NCI-H1694 (cell line): Measurements from ENCODE around the gene NAXD.
A peak's percentile ranks its signal among the peaks of the same experiment; 100 is the strongest.
"Not testable (repeated sequence)": the region's sequence is repeated elsewhere in the genome, so short reads cannot be mapped to it uniquely, and the experiment has no call there.

ENCODE experiments used
- DNase-seq: peaks from one replicate; lab custom pipeline; 2025; lab: John Stamatoyannopoulos, UW

The NAXD gene

DNA sequence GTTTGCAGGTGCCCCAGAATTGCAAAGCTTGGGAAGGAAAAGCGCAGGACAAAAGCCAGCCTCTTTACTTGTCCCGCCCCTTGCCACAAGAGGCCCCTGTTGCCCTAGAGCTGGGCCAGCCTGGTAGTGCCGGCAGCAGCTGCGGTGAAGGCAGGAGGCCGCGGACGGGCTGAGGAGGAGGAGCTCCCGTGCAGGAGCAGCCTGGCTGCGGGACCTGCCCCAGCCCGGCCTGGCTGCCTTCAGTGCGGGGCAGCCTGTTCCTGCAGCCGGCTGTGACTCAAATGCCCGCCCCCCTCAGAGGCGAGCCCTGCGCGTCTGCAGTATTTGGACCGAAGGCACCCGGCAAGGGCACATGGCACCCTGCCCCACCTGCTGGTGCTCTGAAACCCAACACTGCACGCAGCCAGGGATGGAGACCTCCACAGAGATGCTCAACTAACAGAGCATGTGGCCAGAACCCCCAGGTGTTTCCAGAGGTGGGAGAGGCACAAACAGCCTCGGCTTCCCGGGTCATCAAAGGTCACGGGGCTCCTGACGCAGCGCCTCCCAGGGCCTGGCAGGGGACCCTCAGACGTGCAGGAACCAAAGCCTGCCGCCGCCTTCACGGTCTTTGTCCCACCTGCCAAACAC lies 29.7 kb downstream of the NAXD start:
- peak; percentile 72 for DNase-seq

DNA sequence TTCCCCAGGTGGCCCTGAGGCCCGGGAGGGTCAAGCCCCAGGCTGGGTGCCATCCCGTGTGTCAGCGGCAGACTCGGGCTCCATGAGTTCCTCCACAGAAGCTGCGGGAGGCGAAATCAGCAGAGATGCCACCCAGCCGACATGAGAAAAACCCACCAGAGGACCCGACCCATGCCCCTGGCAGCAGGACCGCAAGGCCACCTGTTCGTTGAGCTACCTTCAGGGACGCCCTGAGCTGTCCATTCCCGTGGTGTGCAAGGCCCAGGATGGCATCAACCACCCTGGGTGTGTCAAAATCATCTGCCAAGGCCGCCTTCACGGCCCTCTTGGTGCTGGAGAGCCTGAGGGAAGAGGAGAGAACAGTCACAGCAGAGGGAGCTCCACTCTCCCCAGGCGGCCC lies 30.4 kb downstream of the NAXD start:
- no peak for DNase-seq

DNA sequence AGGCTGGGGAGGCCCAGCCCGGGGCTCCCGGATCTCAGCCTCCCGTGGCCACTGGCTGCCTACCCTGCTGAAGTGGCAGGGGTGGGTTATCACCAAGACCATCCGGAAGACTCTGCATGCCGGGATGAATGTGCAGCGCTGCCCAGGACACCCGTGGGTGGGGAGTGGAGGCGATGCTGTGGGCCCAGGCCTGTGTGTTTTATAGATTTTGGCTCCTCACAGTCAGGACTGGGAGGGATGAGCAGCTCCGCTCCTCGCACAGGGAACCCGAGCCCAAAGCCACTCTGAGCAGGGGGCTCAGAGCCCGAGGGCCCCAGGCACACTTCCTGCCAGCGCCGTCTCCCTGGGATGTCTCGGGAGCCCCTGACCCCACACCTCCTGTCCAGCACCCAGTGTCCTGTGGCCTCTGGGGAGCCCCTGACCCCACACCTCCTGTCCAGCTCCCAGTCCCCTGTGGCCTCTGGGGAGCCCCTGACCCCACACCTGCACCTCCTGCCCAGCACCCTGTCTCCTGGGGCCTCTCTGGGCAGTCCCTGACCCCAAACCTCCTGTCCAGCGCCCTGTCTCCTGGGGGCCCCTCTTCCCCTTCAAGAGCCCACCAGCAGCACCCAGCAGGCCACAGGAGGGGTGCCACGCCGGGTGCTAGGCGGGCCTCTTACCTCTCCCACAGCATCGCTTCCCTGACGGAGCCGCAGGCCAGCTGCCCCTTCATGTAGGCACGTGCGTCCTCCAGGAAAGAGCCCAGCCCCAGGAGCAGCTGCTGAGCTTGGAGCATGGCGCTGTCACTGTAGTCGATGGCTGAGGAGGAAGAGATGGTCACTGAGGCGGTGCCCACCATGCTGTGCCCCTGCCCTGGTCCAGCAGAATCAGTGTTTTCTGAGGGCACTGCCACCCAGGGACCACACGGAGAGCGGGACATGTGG lies 31.4 kb downstream of the NAXD start:
- DNase-seq, result no peak

DNA sequence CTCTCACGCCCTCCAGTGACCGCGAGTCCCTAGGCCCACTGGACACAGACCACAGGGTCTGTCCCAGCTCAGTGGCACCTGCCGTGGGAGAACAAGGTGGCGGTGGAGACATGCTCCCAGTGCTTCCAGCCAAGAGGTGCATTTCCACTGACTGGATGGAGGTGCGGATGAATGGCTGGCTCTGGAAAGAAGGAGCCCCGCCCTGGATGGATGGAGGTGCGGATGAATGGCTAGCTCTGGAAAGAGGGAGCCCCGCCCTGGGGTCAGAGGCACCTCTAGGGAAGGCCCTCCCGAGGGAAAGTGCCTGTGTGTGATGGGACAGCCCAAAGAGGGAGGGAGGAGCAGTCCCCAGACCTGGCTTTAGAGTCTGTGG lies 32.0 kb downstream of the NAXD start:
- DNase-seq, result no peak

DNA sequence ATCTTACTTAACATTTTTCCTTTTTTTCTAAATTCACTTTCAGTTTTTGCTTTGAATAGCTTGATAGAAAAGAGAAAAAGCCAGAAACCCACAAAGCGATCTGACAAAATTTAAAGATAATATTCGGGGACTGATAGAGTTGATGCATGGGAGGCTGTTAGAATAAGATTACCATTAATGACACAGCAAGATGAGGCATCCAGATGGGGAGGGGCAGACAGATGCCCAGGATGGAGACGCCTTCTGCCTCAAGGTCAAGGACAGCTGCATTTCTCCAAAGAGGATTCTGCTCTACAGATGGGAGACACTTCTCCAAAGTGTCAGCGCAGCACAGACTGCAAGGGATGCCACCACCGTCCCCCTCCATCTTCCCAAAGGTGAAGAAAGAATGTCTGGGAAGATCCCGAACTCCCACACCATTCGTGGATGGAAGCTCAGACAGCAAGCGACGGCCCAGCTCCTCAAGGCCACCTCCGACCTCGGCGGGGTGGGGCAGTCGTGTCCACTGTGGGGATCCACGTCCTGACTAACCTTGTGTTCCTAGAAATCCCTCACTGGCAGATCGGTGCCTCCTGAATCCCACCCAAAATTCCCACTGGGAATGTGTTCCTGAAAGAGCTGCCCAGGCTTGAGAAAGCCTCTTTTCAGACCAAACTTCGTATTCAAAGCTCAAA lies 32.9 kb downstream of the NAXD start:
- no peak for DNase-seq

DNA sequence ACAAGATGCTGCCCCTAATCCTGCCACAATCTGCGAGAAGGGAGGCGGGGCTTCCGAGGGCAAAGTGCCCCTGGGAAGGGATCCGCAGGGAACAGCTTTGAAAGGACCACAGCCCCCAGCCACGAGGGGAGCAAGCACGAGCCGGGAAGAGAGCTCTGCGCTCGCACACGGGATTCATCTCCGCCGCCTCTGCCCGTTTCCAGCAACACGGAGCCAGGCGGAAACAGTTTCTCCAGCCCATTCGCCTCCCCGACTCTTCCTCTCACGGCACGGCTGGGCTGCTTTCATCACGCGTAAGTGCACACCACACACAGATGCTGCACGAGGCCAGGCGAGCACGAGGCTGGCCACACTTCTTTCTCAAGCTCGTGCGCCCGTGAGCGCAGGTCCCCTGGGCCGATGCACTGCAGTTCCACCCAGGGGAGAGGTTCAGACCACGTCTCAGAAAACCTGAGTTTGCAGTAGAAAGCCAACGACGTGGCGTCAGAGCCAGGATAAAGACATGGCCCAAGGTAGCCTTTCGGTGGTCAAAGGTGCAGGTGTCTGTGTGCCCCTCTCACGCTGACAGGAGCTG lies 33.6 kb downstream of the NAXD start:
- no peak for DNase-seq

DNA sequence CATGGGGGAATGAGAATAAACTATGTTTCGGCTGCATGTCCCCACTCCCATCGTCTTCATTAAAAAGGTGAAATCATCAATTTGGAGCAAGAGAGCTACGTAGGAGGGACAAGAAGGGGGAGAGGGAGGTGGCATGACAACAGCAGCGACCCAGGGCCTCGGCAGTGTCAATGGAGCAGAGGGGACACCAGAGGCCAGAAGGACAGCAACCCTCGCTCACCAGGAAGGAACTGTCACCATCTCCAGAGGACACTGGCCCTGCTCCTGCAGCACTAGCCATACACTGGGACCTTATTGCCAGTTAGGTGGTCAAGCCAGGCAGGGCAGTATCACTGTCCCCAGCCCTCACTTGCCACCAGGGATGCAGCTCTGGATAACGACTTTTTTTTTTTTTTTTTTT lies 34.2 kb downstream of the NAXD start:
- no peak for DNase-seq

DNA sequence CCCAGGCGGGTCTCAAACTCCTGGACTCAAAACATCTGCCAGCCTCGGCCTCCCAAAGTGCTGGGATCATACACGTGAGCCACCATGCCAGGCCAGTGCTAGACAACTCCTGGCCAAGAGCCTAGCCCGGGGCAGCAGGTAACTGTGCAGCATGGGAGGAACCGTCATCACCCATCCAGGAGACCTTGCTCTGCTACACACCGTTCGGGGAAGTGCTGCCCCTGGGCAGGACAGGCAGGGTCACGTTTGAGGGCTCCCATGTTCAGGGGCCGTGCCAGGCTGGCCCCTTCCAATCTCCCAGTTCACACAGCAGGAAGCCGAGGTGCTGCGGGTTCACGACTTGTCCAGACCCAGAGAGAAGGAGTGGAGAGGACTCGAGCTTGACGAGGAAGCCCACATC lies 35.1 kb downstream of the NAXD start:
- DNase-seq, result no peak

DNA sequence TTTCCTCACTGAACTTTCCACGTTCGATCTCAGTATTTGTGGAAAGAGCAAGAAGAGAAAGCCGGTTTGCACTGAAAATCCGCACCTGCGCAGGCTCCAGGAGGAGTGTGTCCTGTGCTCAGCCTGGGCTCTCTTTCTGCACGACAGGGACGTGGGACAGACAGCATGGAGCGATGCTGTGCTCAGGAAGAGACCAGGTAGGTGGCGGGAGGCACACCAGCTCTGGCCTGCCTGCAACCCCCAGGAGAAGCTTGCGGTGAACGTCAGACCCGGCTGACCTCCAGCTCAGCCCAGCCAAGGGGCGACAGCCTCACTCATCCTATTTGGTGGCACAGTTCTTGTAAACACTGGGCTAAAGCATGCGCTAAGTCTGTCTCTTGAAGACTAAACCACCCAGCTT lies 35.9 kb downstream of the NAXD start:
- DNase-seq, result no peak

DNA sequence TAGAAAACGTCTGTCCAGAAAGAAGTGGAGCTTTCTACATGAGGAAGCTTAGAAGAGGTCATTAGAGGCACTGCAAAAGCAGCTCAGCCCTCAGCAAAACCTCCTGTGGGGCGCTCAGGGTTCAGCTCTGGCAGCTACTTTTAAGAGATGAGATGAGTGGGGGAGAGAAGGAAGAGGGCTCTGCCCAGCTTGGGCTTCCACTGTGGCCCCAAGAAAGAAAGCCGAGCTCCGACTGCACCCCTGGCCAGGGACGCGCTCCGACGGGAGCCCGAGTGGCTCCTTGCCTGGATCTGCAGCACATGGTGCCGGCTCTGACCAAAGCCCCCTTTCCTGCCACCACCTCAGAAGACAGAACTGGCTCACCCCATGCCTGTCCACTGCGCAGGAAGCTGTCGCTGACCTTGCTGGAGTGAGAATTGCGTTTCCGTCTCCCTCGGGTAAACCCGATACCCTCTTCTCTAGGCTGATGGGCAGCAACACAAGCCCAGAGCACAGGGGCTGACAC lies 36.4 kb downstream of the NAXD start:
- DNase-seq, result no peak

DNA sequence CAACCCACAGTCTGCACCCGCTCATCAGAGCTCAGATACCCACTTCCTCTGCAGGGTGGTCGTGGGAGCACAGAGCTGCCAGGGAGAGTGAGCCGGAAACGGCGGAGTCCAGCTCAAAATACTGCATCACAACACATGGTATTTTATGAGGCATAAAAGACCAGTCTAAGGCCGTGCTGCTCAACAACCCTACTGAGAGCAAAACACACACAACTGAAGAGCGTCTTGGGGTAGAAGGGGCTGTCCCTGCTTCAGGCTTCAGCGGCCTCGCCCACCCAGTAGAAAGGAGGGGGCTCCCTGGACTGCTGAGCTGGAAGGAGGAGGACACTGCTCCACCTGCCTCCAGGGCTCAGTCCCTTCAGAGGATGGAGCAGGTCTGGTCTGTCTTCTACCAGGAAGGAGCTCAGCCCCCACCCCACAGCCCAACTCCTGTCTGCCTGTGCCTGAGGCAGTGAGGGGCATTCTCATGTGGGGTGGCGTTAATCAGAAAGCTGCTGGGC lies 36.9 kb downstream of the NAXD start:
- DNase-seq, result no peak

DNA sequence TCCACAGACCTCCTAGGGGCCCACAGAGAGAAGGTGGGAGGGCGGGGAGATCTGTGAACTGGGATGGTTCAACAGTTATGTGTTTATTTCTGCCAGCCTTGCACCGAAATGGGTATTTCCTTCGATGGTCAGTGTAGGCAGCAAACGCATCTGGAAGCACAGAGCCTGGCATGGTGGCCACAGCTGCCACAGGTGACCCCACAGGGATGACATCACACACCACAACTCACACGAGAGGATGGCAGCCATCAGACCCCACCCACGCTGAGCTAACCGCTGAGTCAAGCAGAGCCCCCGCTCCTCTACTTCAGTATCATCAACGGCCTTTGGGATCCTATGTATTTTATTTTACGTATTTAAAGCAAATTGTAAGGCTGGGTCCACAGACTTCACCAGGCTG lies 37.4 kb downstream of the NAXD start:
- no peak for DNase-seq

DNA sequence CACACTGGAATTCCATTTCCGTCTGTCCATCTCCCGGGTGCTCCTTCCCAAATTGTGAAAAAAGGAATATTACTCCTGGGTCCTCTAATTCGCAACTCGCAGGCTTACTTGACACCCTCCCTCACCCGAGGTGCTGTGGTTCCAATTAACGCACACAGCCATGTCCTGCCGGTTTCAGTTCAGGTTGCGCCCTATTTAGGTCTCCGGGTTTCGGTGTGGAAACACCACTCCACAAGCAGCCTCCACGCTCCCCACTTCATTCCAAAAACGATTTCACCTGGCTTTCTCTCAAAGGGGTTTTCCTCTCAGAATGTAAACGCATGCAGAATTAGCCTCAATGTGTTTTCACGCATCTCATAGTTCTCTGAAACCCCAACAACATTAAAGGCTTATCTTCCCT lies 37.9 kb downstream of the NAXD start:
- DNase-seq, result no peak

DNA sequence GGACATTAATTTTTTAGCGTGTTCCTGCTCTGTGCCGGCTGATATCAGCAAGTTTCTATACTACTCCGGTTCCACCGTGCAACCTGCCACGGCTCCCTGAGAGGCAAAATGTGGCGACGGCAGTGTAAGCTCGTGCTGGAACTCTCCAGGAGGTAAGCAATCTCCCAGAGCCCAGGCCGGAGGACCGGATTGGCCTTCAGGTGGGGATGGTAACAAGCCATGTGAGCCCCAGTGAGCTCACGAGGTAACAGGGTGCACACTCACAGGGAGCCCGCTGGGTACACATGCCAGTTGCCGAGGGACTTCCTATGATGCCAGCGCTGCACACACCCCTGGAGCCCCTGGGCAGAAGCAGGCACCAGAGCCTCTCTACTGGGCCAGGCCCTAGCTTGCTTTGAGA lies 38.5 kb downstream of the NAXD start:
- no peak for DNase-seq

DNA sequence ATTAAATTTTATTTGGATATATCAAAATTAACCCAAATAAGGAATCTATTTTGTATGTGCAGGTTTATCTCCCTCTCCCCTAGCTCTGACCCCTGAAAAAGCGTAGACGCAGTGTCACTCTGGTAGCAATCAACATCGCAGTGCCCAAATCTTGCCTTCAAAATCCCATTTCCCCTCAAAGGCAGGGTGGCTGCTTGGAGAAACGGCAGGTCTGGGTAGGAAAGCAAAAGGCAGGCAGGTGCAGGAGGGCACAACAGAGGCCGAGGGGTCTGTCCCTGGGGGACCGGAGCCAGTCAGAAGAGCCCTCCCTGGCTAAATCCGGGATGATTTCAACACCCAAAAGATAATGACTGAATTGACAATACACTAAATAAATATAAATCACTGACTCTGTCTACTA lies 41.9 kb downstream of the NAXD start:
- no peak for DNase-seq

DNA sequence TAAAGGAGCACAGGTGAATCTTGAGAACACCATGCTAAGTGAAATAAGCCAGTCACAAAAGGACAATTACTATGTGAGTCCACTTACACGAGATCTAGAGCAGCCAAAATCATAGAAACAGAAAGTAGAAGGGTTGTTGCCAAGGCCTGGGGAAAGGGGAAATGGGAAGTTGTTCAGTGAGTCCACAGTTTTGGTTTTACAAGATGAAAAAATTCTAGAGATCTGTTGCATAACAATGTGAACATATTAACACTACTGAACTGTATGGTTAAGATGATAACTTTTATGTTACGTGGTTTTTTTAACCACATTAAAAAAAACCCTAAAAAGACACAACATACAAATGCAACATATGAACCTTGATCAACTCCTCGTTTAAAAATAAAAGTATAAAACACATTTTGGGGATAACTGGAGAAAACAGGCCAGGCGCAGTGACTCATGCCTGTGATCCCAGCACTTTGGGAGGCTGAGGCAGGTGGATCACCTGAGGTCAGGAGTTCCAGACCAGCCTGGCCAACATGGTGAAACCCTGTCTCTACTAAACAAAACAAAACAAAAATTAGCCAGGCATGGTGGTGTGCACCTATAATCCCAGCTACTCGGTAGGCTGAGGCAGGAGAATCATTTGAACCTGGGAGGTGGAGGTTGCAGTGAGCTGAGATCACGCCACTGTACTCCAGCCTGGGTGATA lies 43.0 kb downstream of the NAXD start:
- DNase-seq, result not testable (repeated sequence)

DNA sequence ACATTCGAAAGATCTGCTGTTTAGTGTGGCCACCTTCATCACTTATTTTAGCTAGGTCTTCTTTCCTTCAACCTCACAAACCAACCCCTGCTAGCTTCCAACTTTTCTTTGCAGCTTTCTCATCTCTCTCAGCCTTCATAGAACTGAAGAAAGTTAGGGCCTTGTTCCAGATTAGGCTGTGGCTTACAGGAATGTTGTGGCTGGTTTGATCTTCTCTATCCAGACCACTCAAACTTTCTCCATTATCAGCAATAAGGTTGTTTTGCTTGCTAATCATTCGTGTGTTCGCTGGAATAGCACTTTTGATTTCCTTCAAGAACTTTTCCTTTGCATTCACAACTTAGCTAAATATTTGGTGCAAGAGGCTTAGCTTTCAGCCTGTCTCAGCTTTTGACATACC lies 45.9 kb downstream of the NAXD start:
- DNase-seq, result no peak

DNA sequence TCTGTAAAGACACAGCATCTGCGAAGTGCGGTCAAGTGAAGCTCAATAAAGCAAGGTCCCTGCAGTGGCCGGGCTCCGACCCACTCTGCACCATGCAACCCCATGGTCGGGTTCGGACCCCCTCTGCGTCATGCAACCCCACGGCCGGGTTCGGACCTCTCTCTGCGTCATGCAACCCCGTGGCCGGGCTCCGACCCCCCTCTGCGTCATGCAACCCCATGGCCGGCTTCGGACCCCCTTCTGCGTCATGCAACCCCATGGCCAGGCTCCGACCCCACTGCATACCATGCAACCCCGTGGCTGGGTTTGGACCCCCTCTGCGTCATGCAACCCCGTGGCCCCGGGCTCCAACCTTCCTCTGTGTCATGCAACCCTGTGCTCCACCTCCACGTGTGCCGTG lies 46.7 kb downstream of the NAXD start:
- no peak for DNase-seq

DNA sequence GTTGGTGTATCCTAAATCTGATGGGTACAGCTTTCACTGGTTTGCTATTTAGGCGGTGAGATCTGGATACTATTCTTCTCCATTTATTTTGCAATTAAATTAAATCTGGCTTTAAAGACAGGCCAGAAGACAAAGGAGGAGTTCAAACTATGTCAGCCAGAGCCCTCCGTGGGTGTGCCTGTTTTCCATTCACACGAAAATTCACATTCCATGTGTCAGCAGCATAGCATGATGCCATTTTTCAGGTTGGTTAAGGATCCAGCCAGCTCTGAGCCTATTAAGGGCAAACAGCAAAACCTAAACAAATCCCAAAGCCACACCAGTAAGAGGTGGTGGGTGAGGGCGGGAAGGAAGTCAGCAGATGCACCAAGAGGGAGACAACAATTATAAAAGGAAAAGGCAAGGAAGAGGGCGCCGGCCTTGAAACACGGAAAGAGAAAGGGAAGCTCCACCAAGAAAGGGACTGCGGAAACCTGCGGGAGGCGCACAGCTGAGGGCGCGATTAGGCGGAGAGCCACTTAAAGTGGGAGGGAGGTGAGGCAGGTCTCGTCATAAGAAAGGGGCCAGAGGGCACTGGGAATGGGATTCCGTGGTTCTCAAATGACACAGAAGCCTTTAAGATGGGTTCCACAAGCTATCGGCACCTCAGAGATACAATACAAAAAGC lies 47.6 kb downstream of the NAXD start:
- DNase-seq, result no peak

DNA sequence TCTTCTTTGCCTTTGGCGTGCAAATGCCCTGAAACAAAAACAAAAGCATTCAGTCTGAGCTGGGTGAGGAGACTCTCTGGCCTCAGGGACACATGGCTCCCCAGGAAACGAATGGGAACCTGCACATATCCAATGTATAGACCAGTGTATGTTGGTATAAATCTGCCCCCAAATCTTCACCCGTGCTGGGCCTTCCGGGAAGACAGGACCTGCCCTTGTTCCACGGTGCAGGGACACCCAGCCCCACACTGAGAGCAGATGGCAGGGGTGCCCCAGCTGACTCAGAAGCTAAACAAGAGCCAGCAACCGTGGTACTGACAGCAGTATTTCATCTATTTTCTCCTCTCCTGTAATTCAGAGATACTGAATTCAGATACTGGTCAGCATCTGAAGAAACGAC lies 48.1 kb downstream of the NAXD start:
- DNase-seq, result no peak

DNA sequence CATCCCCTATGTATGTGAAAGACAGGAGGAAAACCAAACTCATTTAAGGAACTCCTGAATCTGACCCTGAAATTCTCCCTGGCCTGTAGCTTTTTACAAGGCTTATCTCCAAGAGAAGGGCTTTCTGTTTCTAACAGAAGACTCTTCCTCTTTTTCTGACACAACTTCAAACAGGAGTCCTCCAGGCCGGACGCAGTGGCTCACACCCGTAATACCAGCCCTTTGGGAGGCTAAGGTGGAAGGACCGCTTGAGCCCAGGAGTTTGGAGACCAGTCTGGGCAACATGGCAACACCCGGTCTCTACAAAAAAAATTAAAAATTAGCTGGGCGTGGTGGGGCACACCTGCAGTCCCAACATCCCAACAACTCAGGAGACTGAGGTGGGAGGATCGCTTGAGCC lies 48.7 kb downstream of the NAXD start:
- DNase-seq, result no peak
